Central memory CD8-positive, alpha-beta T cell (primary cell): ENCODE results near the gene PCCB.
"Not testable (repeated sequence)": the region's sequence is repeated elsewhere in the genome, so short reads cannot be mapped to it uniquely, and the experiment has no call there.

Experiments
- ATAC-seq: fragments of 150-1000 bp; cut with Tn5 transposase; replicated peaks from 2 replicates; pipeline ENCODE4 v1.10.0; 2022; ENCODE audit warnings: mild to moderate bottlenecking, moderate FRiP score, moderate number of reproducible peaks; ENCODE audit not compliant: poor library complexity, severe bottlenecking; ENCODE audit errors: extremely low read depth
- DNase-seq, 2 donors: peaks; one replicate each; pipeline ENCODE4 v3.0.0; 2021; ENCODE audit warnings: low spot score in 2 of 2
- H3K27ac Mint-ChIP-seq: one replicate; pipeline ENCODE4 v1.8.0; 2022; ENCODE audit warnings: low read depth, mild to moderate bottlenecking, moderate library complexity, mixed read lengths
- H3K27me3 Mint-ChIP-seq: one replicate; pipeline ENCODE4 v1.8.0; 2022; ENCODE audit warnings: mixed read lengths
- H3K36me3 Mint-ChIP-seq: one replicate; pipeline ENCODE4 v1.8.0; 2022; ENCODE audit warnings: mild to moderate bottlenecking, moderate library complexity, mixed read lengths; ENCODE audit not compliant: insufficient read depth
- H3K4me1 Mint-ChIP-seq: one replicate; pipeline ENCODE4 v1.8.0; 2022; ENCODE audit warnings: mixed read lengths
- H3K4me3 Mint-ChIP-seq: one replicate; pipeline ENCODE4 v1.8.0; 2022; ENCODE audit warnings: mild to moderate bottlenecking, moderate library complexity, mixed read lengths
- H3K9me3 Mint-ChIP-seq: one replicate; pipeline ENCODE4 v1.8.0; 2022; ENCODE audit warnings: mixed read lengths

The PCCB gene

GRCh38 chr3:136247436-136247835 is 2.7 kb upstream of the PCCB start:
- no peaks in the 10 kb centered on the region for H3K9me3 Mint-ChIP-seq
- peaks cover 22% of the 10 kb centered on the region for H3K4me1 Mint-ChIP-seq
- H3K4me3 Mint-ChIP-seq, result no peak overlapping the region
- DNase-seq (no peak), ATAC-seq (no peak)
- H3K27me3 Mint-ChIP-seq, result peaks cover 3% of the 10 kb centered on the region
- peaks cover 10% of the 10 kb centered on the region for H3K36me3 Mint-ChIP-seq
- H3K27ac Mint-ChIP-seq, result no peak overlapping the region

GRCh38 chr3:136247855-136248590 is 2.1 kb upstream of the PCCB start:
- H3K27me3 Mint-ChIP-seq, result no peaks in the 10 kb centered on the region
- DNase-seq (no peak), ATAC-seq (no peak)
- H3K27ac Mint-ChIP-seq, result no peak overlapping the region
- H3K4me3 Mint-ChIP-seq, result no peak overlapping the region
- H3K9me3 Mint-ChIP-seq, result no peaks in the 10 kb centered on the region
- H3K4me1 Mint-ChIP-seq, result peaks cover 22% of the 10 kb centered on the region
- H3K36me3 Mint-ChIP-seq, result peaks cover 12% of the 10 kb centered on the region

GRCh38 chr3:136249091-136249490 is 1.0 kb upstream of the PCCB start:
- ATAC-seq (no peak), DNase-seq (no peak)
- H3K36me3 Mint-ChIP-seq, result peaks cover 12% of the 10 kb centered on the region
- H3K27ac Mint-ChIP-seq, result no peak overlapping the region
- no peaks in the 10 kb centered on the region for H3K9me3 Mint-ChIP-seq
- peaks cover 22% of the 10 kb centered on the region for H3K4me1 Mint-ChIP-seq
- H3K4me3 Mint-ChIP-seq, result no peak overlapping the region
- H3K27me3 Mint-ChIP-seq, result no peaks in the 10 kb centered on the region

- Mint-ChIP-seq H3K4me3 (peak overlapping the region; percentile 86), H3K27ac (peak overlapping the region; percentile 92), H3K36me3 (peaks cover 12% of the 10 kb centered on the region), H3K27me3 (no peaks in the 10 kb centered on the region), H3K4me1 (peaks cover 22% of the 10 kb centered on the region), H3K9me3 (no peaks in the 10 kb centered on the region)
- DNase-seq, result no peak
- no peak for ATAC-seq
Observed at GRCh38 chr3:136249593-136249992, 547 bp upstream of the PCCB start.

- H3K4me1 Mint-ChIP-seq, result peaks cover 22% of the 10 kb centered on the region
- H3K27me3 Mint-ChIP-seq, result no peaks in the 10 kb centered on the region
- DNase-seq (no peak), ATAC-seq (no peak)
- H3K9me3 Mint-ChIP-seq, result no peaks in the 10 kb centered on the region
- peak overlapping the region; percentile 92 for H3K27ac Mint-ChIP-seq
- peaks cover 12% of the 10 kb centered on the region for H3K36me3 Mint-ChIP-seq
- peak overlapping the region; percentile 86 for H3K4me3 Mint-ChIP-seq
Observed at GRCh38 chr3:136250903-136251460, 842 bp downstream of the PCCB start.

- no peak for ATAC-seq
- peaks cover 15% of the 10 kb centered on the region for H3K36me3 Mint-ChIP-seq
- no peaks in the 10 kb centered on the region for H3K27me3 Mint-ChIP-seq
- peak overlapping the region; percentile 92 for H3K27ac Mint-ChIP-seq
- DNase-seq, result no peak
- no peaks in the 10 kb centered on the region for H3K9me3 Mint-ChIP-seq
- peaks cover 27% of the 10 kb centered on the region for H3K4me1 Mint-ChIP-seq
- peak overlapping the region; percentile 86 for H3K4me3 Mint-ChIP-seq
Observed at GRCh38 chr3:136251511-136251910, 1.4 kb downstream of the PCCB start.

- Mint-ChIP-seq H3K27me3 (no peaks in the 10 kb centered on the region), H3K4me3 (no peak overlapping the region), H3K36me3 (peaks cover 15% of the 10 kb centered on the region)
Observed at GRCh38 chr3:136255672-136256406, 5.7 kb downstream of the PCCB start.

GRCh38 chr3:136258199-136258598 is 8.1 kb downstream of the PCCB start:
- no peaks in the 10 kb centered on the region for H3K9me3 Mint-ChIP-seq
- no peak for DNase-seq
- no peak overlapping the region for H3K27ac Mint-ChIP-seq
- no peaks in the 10 kb centered on the region for H3K27me3 Mint-ChIP-seq
- ATAC-seq, result no peak
- peaks cover 11% of the 10 kb centered on the region for H3K4me1 Mint-ChIP-seq
- H3K4me3 Mint-ChIP-seq, result no peak overlapping the region
- H3K36me3 Mint-ChIP-seq, result peaks cover 34% of the 10 kb centered on the region

More at GRCh38 chr3:136255672-136256406, 5.7 kb downstream of the PCCB start:
- DNase-seq (no peak), ATAC-seq (no peak)
- Mint-ChIP-seq H3K4me1 (peaks cover 23% of the 10 kb centered on the region), H3K9me3 (no peaks in the 10 kb centered on the region), H3K27ac (no peak overlapping the region)

GRCh38 chr3:136261826-136262225 is 11.7 kb downstream of the PCCB start:
- Mint-ChIP-seq H3K4me3 (no peak overlapping the region), H3K27me3 (no peaks in the 10 kb centered on the region), H3K4me1 (peaks cover 9% of the 10 kb centered on the region), H3K27ac (no peak overlapping the region), H3K9me3 (no peaks in the 10 kb centered on the region), H3K36me3 (peaks cover 40% of the 10 kb centered on the region)
- DNase-seq, result no peak
- no peak for ATAC-seq

GRCh38 chr3:136262559-136262958 is 12.4 kb downstream of the PCCB start:
- Mint-ChIP-seq H3K4me3 (no peak overlapping the region), H3K4me1 (peaks cover 5% of the 10 kb centered on the region), H3K27ac (no peak overlapping the region), H3K9me3 (no peaks in the 10 kb centered on the region), H3K36me3 (peaks cover 37% of the 10 kb centered on the region), H3K27me3 (no peaks in the 10 kb centered on the region)
- DNase-seq (no peak), ATAC-seq (no peak)

GRCh38 chr3:136263251-136263650 is 13.1 kb downstream of the PCCB start:
- no peak overlapping the region for H3K4me3 Mint-ChIP-seq
- DNase-seq (no peak), ATAC-seq (no peak)
- H3K27ac Mint-ChIP-seq, result no peak overlapping the region
- H3K4me1 Mint-ChIP-seq, result peaks cover 5% of the 10 kb centered on the region
- H3K9me3 Mint-ChIP-seq, result no peaks in the 10 kb centered on the region
- no peaks in the 10 kb centered on the region for H3K27me3 Mint-ChIP-seq
- peaks cover 35% of the 10 kb centered on the region for H3K36me3 Mint-ChIP-seq

GRCh38 chr3:136266468-136267125 is 16.5 kb downstream of the PCCB start:
- not testable (repeated sequence) for DNase-seq, H3K9me3 Mint-ChIP-seq, H3K27me3 Mint-ChIP-seq, H3K4me3 Mint-ChIP-seq, ATAC-seq
- Mint-ChIP-seq H3K27ac (peak overlapping the region; percentile 41), H3K4me1 (peaks cover 18% of the 10 kb centered on the region), H3K36me3 (peaks cover 29% of the 10 kb centered on the region)
